Limb (tissue), 2 donors: ENCODE results near the gene MECP2.
"Not testable (repeated sequence)": the region's sequence is repeated elsewhere in the genome, so short reads cannot be mapped to it uniquely, and the experiment has no call there.

ENCODE experiments used
- DNase-seq, 2 donors: peaks; one replicate each; pipeline ENCODE4 v3.0.0-alpha.2; 2016; ENCODE audit errors: extremely low spot score in 2 of 2

The MECP2 gene

DNA sequence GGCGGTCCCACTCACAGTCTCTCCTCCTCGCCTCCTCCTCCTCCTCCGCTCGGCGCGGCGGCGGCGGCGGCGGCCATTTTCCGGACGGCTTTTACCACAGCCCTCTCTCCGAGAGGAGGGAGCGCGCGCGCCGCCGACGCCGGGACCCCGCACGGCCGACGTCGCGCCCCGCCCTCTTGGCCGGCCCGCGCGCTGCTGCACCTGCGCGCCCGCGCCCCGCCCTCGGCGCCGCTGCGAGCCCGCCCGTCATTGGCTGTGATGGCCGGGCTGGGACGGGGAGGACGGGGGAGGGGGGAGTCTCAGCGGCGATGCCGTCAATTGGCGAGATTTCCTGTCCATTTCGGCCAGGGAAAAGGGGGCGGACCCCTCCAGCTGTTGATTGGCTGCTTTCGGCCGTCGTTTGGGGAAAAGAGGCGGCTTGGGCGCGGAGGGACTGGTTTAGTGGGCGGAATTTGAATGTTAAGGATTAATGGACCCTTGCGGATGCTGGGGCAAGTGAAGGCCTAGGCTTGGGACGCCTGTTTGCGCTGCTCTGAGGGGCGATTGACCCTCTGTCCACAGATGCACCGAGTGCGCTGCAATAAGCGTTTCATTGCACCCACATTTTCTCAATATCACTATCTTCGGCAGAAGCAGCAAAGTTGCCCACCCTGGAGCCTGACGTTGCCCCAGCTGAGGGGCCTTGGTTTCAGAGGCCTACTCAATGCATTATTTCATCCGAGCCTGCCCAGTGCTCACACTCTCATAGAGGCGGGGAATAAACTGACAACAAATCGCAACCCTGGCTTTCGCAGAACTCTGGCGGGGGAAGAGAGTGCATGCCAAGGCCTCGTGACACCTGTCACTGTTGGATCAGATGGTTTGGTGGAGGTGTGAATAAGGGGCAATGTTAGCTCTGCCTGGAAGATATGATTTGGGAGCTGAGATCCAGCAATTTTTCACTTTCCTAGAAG lies at the start of gene MECP2:
MECP2 (minus strand) TSS at position 129 of the 953 bp plus-strand sequence.
- DNase-seq = peak; percentile 90 to 92

DNA sequence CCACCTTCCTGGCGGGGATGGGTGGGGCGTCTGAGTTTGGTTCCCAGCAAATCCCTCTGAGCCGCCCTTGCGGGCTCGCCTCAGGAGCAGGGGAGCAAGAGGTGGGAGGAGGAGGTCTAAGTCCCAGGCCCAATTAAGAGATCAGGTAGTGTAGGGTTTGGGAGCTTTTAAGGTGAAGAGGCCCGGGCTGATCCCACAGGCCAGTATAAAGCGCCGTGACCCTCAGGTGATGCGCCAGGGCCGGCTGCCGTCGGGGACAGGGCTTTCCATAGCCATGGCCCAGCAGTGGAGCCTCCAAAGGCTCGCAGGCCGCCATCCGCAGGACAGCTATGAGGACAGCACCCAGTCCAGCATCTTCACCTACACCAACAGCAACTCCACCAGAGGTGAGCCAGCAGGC lies 46.5 kb upstream of the MECP2 start, which contains the start of gene OPN1LW:
OPN1LW (plus strand) TSS at position 234 of the 400 bp plus-strand sequence; CDS start at position 275, 41 bp downstream.
- DNase-seq = not testable (repeated sequence)

DNA sequence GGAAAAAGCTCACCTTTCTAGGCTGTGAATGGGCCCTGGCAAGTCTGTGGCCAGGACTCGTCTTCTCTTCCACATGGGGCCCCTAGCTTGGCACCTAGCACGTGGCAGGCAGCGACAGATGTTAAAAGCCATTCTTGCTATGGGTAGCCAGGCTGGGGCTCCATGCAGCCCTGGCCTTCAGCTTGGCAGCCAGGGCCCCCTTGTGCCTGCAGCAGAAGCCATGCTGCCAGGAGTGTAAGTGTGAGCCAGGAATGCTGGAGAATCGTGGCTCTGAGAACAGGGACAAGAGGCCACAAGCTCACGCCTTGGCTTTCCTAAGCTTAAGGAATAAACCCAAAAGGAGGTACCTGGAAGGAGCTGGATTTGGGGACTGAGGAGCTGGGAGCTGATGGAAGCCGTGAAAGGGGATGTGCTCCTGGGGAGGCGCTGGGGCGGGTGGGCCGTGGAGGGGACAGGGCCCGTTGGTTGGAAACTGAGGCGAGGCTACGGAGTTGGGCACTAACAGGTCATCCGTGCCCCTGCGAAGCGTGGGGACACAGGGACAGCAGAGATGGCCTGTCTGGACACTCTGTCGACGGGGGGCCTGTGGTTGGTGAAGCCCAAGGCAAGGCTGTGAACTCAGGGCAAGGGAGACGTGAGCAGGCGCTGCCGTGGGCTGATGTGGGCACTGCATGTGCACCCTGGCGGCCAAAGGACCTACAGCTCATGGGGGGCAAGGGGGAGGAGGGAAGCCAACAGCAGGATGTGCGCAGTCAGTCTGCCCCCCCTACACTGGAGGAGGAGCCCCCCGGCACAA lies 45.6 kb upstream of the MECP2 start:
- DNase-seq = no peak

DNA sequence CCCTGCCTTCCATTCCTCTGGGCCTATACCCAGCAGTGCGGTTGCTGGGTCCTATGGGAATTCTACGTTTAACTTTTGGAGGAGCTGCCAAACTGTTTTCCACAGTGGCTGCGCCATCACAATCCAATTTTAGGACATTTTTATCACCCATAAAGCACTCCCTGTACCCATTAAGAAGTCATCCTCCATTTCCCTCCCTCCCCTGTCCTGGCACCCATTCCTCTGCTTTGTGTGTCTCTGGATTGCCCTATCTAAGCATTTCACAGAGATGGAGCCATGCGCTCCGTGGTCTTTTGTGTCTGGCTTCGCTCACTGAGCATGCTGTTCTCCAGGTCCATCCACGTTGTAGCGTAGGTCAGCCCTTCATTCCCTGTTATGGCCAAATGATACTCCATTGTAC lies 44.9 kb upstream of the MECP2 start:
- DNase-seq = no peak

DNA sequence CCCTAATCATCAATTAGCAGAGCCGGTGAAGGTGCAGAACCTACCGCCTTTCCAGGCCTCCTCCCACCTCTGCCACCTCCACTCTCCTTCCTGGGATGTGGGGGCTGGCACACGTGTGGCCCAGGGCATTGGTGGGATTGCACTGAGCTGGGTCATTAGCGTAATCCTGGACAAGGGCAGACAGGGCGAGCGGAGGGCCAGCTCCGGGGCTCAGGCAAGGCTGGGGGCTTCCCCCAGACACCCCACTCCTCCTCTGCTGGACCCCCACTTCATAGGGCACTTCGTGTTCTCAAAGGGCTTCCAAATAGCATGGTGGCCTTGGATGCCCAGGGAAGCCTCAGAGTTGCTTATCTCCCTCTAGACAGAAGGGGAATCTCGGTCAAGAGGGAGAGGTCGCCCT lies 43.2 kb upstream of the MECP2 start:
- no peak for DNase-seq

DNA sequence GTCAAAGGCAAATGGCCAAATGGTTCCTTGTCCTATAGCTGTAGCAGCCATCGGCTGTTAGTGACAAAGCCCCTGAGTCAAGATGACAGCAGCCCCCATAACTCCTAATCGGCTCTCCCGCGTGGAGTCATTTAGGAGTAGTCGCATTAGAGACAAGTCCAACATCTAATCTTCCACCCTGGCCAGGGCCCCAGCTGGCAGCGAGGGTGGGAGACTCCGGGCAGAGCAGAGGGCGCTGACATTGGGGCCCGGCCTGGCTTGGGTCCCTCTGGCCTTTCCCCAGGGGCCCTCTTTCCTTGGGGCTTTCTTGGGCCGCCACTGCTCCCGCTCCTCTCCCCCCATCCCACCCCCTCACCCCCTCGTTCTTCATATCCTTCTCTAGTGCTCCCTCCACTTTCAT lies 42.7 kb upstream of the MECP2 start:
- DNase-seq = no peak

DNA sequence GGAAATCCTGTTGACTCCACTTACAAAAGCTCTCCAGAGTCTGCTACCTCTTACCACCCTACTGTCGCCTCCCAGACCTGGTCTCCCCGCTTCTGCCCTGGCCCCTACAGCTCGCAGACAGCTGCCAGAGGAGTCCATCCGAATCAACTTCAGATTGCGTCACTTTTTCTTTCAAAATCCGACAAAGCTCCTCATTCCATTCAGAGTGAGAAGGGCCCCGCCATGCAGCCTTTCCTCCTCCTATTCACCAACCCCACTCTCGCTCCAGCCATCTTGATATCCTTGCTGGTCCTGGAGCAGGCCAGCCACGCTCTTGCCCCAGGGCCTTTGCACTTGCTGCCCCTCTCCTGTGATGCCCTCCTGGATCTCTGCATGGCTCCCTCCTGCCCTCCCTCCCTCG lies 41.3 kb upstream of the MECP2 start:
- no peak for DNase-seq

DNA sequence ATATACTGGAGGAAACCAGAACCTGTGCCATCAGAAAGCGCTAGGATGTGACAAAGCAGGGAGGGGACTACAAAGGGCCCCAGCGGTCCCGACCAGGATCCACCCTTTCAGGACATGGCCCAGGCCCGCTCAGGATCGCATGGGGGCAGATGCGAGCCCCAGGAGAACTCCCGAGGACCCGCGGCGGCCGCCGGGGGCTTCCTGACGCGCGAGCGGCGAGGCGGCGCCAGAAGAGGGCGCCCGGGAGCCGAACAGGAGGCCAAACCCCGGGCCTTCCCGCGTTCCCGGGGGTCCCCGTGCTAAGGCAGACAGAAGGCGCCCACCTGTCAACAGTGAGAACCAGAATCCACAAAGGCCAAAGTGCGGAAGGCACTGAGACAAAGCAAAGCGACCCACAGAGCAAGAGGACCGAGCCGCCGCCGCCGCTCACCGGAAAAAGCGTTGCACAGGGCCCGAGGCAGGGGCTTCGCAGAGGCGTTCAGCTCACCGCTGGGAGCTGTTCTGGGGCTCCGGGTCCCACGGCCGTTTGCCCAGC lies 39.2 kb upstream of the MECP2 start:
- peak; percentile 16 to 83 for DNase-seq

DNA sequence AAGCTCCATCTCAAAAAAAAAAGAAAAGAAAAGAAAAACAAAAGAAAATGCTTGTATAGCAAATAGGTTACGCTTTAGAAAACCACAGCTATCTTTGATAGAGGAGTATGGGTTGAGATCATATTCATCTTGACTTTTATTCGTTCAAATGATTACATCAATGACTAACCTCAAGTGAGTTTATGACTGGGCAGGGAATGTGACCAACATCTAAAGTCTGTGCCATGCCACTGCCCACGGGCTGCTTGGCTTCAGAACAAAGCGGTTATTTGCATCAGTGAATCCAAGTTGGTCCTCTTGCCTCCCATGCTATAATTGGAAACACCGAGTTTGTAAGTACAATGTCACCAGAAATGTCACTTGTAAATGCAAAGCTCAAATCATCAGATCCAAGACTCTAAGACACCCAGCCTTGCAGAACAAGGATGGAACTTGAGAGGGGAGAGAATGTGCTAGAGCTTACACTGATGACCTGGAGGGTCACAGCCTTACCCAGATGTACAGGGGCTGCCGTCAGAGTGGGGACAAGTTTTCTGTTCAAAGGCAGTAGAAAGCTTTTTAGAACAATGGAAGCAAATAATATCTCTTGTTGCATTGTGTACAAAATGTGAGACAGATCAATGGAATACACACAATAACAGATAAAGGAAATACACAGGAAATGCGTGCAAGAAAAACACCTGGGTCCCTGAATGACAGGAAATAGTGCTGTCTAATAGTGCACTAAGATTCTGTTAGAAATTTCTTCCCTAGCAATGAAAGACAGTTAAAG lies 38.1 kb upstream of the MECP2 start:
- no peak for DNase-seq

DNA sequence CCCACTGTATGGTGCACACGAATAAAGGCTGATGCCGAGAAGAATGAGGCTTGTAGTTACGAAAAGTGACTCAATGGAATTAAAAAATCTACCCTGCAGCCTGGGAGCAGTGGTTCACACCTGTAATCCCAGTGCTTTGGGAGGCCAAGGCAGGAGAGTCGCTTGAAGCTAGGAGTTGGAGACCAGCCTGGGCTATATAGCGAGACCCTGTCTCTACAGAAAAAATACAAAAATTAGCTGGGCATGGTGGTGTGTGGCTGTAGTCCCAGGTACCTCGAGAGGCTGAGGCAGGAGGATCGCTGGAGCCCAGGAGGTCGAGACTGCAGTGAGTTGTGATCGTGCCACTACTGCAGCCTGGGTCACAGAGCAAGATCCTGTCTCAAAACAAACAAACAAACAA lies 34.8 kb upstream of the MECP2 start:
- no peak for DNase-seq

DNA sequence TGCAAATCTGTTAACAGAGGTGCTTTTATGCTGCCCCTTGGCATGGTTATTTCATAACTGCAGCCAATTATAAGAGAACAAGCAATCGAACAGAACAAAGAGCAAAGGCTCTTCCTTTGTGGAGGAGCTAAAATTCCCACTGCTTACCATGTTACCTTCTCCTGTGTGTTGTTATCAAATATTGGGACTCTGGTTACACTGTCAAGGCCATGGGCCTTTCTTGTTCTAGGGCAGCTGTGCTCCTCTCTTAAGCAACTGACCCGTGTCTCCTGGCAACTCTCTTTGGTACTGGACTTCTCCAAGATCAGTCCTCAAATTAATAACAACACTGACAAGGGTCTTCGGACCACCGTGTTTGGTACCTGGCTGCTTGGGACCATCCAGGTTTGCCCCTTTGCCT lies 34.4 kb upstream of the MECP2 start:
- no peak for DNase-seq

DNA sequence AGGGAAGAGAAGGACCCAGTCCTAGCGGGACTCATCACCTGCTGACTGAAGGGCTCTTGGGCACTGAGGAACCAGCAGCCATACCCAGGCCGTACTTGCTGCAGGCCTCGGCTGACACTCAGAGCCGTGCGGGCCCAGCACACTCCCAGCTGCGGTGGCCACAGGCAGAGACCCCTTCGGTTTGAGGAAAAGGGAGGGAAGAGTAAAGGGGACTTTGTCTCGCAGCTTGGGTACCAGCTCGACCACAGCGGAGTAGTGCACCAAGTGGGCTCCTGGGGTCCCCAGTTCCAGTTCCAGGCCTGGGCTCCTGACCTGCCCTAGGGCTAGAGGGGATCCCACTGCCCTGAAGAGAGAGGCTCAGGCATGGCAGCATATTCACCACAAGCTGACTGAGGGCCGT lies 28.6 kb upstream of the MECP2 start:
- no peak for DNase-seq

DNA sequence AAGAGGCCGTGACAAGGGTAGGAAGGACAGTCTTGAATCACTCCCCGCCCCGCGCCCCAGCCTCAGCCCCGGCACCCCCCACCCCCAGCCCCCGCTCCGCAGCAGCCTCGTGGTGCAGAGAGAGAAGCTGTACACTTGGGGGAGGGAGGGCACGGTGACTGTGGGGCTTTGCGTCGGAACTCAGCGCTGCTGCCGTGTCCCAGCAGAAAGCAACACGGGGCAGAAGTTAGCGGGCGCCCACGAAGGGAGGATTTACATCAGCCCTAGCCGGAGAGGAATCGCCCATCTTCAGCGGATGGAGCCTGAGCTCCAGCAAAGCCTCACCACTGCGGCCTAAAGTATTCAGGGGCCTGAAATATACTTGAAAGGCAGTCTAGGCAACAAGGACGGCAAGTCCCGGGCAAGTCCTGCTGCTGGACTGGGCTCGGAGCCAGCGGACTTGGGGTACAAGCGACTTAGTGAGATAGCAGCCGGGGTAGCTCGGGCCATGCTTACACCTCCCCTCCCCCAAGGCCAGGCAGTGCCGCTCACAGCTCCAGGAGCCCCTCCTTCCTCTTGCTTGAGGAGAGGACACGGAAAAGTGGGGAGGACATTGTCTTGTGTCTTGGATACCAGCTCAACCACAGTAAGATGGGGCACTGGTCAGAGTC lies 28.0 kb upstream of the MECP2 start:
- DNase-seq = no peak

DNA sequence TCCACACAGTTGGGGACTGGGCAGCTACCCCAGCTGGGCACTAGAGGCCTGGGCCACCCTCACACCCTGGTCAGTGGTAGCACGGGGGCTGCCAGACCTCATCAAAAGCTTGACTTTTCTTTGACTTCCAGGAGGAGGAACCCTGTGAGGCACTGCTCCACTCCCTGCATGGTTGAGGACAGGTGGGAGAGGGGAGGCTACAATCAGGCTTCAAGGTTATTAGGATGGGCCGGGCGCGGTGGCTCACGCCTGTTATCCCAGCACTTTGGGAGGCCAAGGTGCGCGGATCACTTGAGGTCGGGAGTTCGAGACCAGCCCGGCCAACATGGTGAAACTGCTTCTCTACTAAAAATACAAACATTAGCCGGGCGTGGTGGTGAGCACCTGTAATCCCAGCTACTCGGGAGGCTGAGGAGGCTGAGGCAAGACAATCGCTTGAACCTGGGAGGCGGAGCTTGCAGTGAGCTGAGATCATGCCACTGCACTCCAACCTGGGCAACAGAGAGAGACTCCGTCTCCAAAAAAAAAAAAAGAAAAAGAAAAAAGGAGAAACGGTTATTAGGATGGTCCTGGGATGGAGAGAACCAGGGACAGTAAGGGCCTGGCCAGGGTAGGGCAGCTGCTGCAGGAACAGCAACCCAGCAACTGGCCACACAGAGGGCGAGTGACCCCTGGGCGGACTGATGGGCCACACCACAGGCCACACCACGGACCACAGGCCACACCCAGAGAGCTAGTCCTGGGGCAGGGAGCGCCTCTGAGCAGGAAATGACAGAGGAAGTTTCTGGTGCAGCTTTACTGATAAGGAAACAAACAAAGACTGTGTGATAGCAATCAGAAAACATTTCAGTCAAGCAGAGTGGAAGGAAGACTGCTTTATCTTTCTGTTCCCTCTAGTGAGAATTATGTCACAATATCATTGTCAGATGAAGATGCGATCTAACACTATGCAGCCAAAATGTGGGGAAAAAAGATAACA lies 26.0 kb upstream of the MECP2 start:
- no peak for DNase-seq

DNA sequence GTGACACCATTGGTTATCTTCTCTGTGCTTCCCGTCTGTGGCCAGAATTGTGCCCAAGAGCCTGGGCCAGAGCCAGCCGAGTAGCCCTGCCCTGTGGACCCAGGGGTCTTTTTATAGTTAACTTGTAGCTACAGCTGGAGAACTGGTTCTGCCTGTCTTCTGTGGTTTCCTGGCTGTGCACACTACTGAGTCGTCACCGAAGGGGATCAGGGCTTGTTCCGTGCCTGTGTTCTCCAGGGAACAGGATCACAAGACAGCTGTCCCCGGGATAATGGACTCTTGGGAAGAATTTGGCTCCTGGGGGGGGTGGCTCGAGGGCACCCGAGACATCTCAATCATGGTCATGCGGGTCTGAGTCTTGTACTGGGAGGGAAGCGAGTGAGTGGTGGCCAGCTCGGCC lies 24.4 kb upstream of the MECP2 start:
- no peak for DNase-seq

DNA sequence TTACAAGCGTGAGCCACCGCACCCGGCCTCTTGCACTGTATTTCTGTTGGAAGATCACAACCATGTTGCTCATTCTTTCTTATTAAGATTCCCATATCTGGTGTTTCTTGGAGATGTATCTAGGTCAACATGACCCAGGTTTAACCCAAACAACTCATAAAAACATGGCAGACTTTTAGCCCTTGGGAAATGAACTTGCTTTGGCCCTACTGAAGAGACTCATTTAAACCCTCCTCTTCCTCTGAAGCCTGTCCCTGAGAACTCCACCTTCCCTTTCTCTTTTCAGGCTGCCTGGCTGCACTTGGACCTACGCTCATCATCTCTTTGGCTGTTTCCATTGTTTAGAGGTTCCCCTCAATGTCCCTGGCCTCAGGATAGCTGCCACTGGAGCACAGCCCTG lies 23.7 kb upstream of the MECP2 start:
- DNase-seq = no peak

DNA sequence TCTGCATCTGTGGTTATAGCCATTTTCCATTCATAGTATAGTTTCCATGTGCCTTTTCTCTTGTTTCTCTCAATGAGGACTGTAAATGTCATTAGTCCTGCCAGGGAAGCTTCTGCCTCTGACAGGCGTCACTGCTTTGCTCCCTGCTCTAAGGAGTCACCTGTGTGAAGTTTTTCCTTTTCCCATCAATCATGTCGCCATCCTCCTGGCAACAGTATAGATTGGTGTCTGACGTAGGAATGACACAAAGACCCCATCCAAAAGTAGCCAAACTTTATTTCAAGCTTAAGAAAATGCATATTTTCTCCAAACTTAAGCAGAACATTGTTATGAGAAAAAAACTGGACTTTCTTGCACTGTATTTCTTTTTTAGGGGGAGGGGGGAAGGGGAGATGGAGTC lies 23.1 kb upstream of the MECP2 start:
- no peak for DNase-seq

DNA sequence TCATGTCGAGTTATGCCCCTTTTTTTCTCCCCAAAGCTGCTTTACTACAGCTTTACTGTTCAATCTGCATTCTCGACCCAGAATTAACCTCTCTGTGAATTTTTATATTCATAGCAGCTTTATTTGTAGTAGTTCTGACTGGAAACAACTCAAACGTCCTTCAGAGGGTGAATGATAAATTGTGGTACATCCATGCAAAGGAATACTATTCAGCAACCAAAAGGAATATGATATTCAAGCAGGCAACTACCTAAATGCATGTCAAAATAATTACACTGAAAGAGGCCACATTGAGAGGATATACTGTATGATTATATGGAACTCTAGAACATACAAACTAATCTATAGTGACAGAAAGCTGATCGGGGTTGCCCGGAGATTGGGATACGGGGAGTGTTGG lies 20.0 kb upstream of the MECP2 start:
- no peak for DNase-seq

DNA sequence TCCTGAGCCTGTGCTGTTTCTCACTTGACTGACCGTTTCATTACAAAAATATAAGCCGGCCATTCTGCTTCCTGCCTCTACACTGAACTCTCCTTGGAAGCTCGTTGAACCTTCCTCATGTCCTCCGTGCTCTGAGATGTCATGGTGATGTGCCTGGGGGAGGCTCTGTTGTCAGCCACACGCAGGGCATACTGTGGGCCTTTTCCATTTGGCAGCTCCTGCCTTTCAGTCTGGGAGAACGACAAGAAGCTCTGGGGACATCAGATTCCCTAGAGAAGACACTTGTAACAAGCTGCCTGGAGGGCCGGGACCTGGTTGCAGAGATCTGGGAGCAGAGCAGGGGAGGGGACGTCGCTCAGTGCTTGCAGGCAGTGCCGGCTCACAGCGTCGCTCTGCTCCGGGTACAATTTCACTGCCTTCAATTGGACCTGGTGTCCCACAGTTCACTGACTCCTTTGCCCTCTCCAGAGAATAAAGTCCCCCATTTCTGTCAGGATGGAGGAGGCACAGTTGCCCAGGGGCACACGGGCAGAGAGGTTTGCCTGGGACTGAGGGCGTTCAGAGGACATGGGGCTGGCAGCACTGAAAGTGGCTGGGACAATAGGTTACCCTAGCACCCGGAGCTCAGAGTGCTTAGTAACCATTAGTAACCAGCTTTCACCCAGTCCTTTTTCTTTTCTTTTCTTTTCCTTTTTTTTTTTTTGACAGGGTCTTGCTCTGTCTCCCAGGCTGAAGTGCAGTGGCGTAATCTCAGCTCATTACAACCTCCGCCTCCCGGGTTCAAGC lies 19.1 kb upstream of the MECP2 start:
- no peak for DNase-seq
